DOHH2 (cell line): ENCODE data around the gene HPSE2.

Experiments used
- H3F3A ChIP-seq: fragments of 200-600 bp; sonication (generic), shearing (Covaris generic); 2 replicates; pipeline ENCODE4 v1.6.0; 2016; ENCODE audit warnings: antibody characterized with exemption, mild to moderate bottlenecking; ENCODE audit not compliant: control insufficient read depth, insufficient read depth
- H3K27ac ChIP-seq: fragments of 200-600 bp; sonication (generic); 2 replicates; pipeline ENCODE4 v1.5.1; 2014; ENCODE audit warnings: low read depth, mild to moderate bottlenecking, low read length, moderate library complexity
- H3K27me3 ChIP-seq: fragments of 200-600 bp; sonication (generic); 2 replicates; pipeline ENCODE4 v1.6.1; 2014; ENCODE audit warnings: mild to moderate bottlenecking, low read length, mixed read lengths; ENCODE audit not compliant: control insufficient read depth
- H3K36me3 ChIP-seq: fragments of 200-600 bp; sonication (generic); 2 replicates; pipeline ENCODE4 v1.6.1; 2014; ENCODE audit warnings: mild to moderate bottlenecking, low read length, moderate library complexity, mixed read lengths; ENCODE audit not compliant: control insufficient read depth
- H3K4me1 ChIP-seq: fragments of 200-600 bp; sonication (generic); 2 replicates; pipeline ENCODE4 v1.6.1; 2014; ENCODE audit warnings: mild to moderate bottlenecking, low read length, mixed read lengths; ENCODE audit not compliant: control insufficient read depth
- H3K4me2 ChIP-seq: fragments of 200-600 bp; sonication (generic); 2 replicates; pipeline ENCODE4 v1.6.0; 2014; ENCODE audit warnings: mild to moderate bottlenecking, low read length, moderate library complexity
- H3K4me3 ChIP-seq: fragments of 200-600 bp; sonication (generic); 2 replicates; pipeline ENCODE4 v1.5.1; 2014; ENCODE audit warnings: mild to moderate bottlenecking, low read length, mixed read lengths
- H3K79me2 ChIP-seq: fragments of 200-600 bp; sonication (generic); 2 replicates; pipeline ENCODE4 v1.6.1; 2014; ENCODE audit warnings: mild to moderate bottlenecking, low read length, mixed read lengths; ENCODE audit not compliant: control insufficient read depth
- H3K9me2 ChIP-seq: fragments of 200-600 bp; sonication (generic); replicated peaks from 2 replicates; pipeline ENCODE4 v1.6.1; 2014; ENCODE audit warnings: mild to moderate bottlenecking, low read length, mixed read lengths; ENCODE audit not compliant: control insufficient read depth
- H3K9me3 ChIP-seq: fragments of 200-600 bp; sonication (generic); 2 replicates; pipeline ENCODE4 v1.6.1; 2014; ENCODE audit warnings: antibody characterized with exemption, low read length, mixed read lengths; ENCODE audit not compliant: control insufficient read depth, insufficient read depth
- H4K20me1 ChIP-seq: fragments of 200-600 bp; sonication (generic); 2 replicates; pipeline ENCODE4 v1.6.0; 2014; ENCODE audit warnings: low read depth, mild to moderate bottlenecking, antibody characterized with exemption, low read length, moderate library complexity; ENCODE audit not compliant: control insufficient read depth, insufficient read depth
- EZH2phosphoT487 ChIP-seq: fragments of 200-600 bp; sonication (generic); IDR thresholded peaks from 2 replicates; pipeline ENCODE4 v1.6.1; 2017; ENCODE audit warnings: borderline replicate concordance, mild to moderate bottlenecking, antibody characterized with exemption, low read length, moderate library complexity, mixed read lengths
- TF ChIP-seq, protein P1 (sequence below): fragments of 200-600 bp; sonication (generic); IDR thresholded peaks from one replicate; pipeline ENCODE4 v1.5.1; 2014; ENCODE audit warnings: antibody characterized with exemption, mild to moderate bottlenecking, low read depth, low read length; ENCODE audit not compliant: poor library complexity, severe bottlenecking

HPSE2 gene

DNA sequence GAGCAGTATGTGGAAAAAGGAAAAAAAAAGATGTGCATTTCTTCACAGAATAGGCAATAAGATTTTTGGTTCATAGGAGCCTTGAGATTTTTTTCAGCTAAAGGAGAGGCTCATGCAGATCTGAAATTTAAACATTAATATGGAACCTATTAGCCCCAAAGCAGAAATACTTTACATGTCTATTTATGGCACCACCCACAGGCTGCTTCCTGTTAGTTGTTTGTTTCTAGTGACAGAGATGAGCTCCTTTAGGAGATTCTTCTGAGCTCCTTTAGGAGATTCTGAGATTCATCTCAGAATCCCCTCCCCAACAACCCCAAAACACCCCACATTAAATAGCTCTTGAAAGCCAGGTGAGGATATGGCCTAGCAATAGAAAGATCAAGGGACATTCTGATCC is 761.0 kb downstream of the HPSE2 start:
- H3K36me3 ChIP-seq = no peaks in the 10 kb centered on the region
- H3K4me2 ChIP-seq = peak overlapping the region; percentile 58
- no peaks in the 10 kb centered on the region for H4K20me1 ChIP-seq
- no peaks in the 10 kb centered on the region for H3K9me3 ChIP-seq
- peak overlapping the region; percentile 55 for H3K27ac ChIP-seq
- no peaks in the 10 kb centered on the region for H3K79me2 ChIP-seq
- H3K9me2 ChIP-seq = no peaks in the 10 kb centered on the region
- no peak for TF ChIP-seq EZH2phosphoT487
- TF ChIP-seq, protein P1, sequence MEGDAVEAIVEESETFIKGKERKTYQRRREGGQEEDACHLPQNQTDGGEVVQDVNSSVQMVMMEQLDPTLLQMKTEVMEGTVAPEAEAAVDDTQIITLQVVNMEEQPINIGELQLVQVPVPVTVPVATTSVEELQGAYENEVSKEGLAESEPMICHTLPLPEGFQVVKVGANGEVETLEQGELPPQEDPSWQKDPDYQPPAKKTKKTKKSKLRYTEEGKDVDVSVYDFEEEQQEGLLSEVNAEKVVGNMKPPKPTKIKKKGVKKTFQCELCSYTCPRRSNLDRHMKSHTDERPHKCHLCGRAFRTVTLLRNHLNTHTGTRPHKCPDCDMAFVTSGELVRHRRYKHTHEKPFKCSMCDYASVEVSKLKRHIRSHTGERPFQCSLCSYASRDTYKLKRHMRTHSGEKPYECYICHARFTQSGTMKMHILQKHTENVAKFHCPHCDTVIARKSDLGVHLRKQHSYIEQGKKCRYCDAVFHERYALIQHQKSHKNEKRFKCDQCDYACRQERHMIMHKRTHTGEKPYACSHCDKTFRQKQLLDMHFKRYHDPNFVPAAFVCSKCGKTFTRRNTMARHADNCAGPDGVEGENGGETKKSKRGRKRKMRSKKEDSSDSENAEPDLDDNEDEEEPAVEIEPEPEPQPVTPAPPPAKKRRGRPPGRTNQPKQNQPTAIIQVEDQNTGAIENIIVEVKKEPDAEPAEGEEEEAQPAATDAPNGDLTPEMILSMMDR = no peak
- peak overlapping the region; percentile 53 for H3K4me3 ChIP-seq
- H3K27me3 ChIP-seq = no peaks in the 10 kb centered on the region
- no peaks in the 10 kb centered on the region for H3F3A ChIP-seq
- peaks cover 40% of the 10 kb centered on the region for H3K4me1 ChIP-seq

DNA sequence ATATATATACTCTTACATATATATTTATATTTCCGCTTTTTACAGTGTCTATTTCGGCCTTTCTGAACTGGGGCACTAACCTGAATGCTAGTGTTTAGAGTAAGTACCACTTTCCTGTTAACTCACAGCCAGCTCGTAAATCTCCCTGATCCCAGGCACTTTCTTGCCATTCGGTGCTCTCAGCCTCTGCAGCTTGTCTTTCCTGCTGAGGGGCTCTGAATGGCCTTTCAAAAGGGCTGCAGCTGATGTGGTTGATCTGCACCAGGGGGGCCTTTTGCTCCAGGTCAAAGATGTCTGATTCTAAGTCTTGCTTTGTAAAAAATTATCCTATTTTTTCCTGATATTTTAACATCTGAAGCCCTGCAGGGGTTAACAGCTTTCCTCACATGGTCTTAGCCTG is 763.5 kb downstream of the HPSE2 start:
- no peak overlapping the region for H3K27ac ChIP-seq
- H3K36me3 ChIP-seq = no peaks in the 10 kb centered on the region
- H3K4me2 ChIP-seq = no peak overlapping the region; the same call in 1 of the 2 replicates
- no peak overlapping the region for H3K4me3 ChIP-seq
- H3K9me3 ChIP-seq = no peaks in the 10 kb centered on the region
- H3K9me2 ChIP-seq = no peaks in the 10 kb centered on the region
- H4K20me1 ChIP-seq = no peaks in the 10 kb centered on the region
- H3K4me1 ChIP-seq = peaks cover 54% of the 10 kb centered on the region
- H3K27me3 ChIP-seq = no peaks in the 10 kb centered on the region
- no peaks in the 10 kb centered on the region for H3K79me2 ChIP-seq
- no peaks in the 10 kb centered on the region for H3F3A ChIP-seq
- TF ChIP-seq, protein P1 = no peak
- TF ChIP-seq EZH2phosphoT487 = no peak

GRCh38 chr10:98470850-98471249 is 764.8 kb downstream of the HPSE2 start:
- Histone ChIP-seq H3K79me2 (no peaks in the 10 kb centered on the region), H3K9me3 (no peaks in the 10 kb centered on the region), H3F3A (no peaks in the 10 kb centered on the region), H3K9me2 (no peaks in the 10 kb centered on the region), H3K27ac (no peak overlapping the region), H3K4me1 (peaks cover 57% of the 10 kb centered on the region), H3K4me3 (no peak overlapping the region), H3K36me3 (no peaks in the 10 kb centered on the region), H3K27me3 (no peaks in the 10 kb centered on the region), H4K20me1 (no peaks in the 10 kb centered on the region), H3K4me2 (no peak overlapping the region)
- TF ChIP-seq, protein P1 = no peak
- no peak for TF ChIP-seq EZH2phosphoT487
